GM12878 (cell line): Measurements from ENCODE around the gene CCR2. TPM values are rescaled to one million over a fixed set of nuclear protein-coding genes. Genes with fewer than 3 reads are reported as not detected.

Source experiments
- ATAC-seq: fragments of 200-7000 bp; cut with Tn5 transposase; 3 replicates; pipeline ENCODE4 v1.9.1; 2020; ENCODE audit warnings: mild to moderate bottlenecking, moderate library complexity
- BruUV-seq: library from RNA; stranded (reverse); fragments of 400-500 nt; replicated peaks from 2 replicates; lab custom pipeline; 2021; lab: Mats Ljungman, UMichigan
- CTCF ChIA-PET: fragments of 300-600 bp; sonication (Branson Sonifier 250); formaldehyde crosslinking; extraction: SDS; loops from one replicate; lab custom pipeline; 2021; ENCODE audit warnings: inconsistent platforms; lab: Yijun Ruan, JAX
- POLR2A ChIA-PET: fragments of 350-600 bp; formaldehyde crosslinking; extraction: SDS; loops from one replicate; lab custom pipeline; 2021; ENCODE audit warnings: inconsistent platforms; lab: Charles Lee
- RAD21 ChIA-PET: fragments of 300-600 bp; sonication (Branson Sonifier 250); formaldehyde crosslinking; loops from one replicate; lab custom pipeline; 2023; ENCODE audit warnings: antibody characterized with exemption; ENCODE audit not compliant: unreplicated experiment; lab: Charles Lee
- SMC1A ChIA-PET: fragments of 300-600 bp; sonication (Branson Sonifier 250); formaldehyde crosslinking; loops from one replicate; lab custom pipeline; 2023; ENCODE audit not compliant: unreplicated experiment, uncharacterized antibody; lab: Charles Lee
- DNase-seq: peaks from one replicate; pipeline ENCODE4 v3.0.0-alpha.2; 2011; ENCODE audit warnings: low read depth, low spot score
- FAIRE-seq: peaks from 3 replicates; lab custom pipeline; 2011; peaks lifted over from hg19 to GRCh38; lab: Jason Lieb, UNC
- H2AFZ ChIP-seq: 2 replicates; pipeline ENCODE4 v1.6.0; 2011; ENCODE audit warnings: low read depth, low read length, control low read depth; ENCODE audit not compliant: control insufficient read depth
- H3K27ac ChIP-seq: 2 replicates; pipeline ENCODE4 v1.5.1; 2011; ENCODE audit warnings: control low read depth; ENCODE audit not compliant: control insufficient read depth, insufficient read depth
- H3K27me3 ChIP-seq, 2 experiments: replicated peaks in 1 of 2; 2 replicates each; pipeline versions ENCODE4 v1.6.0 to v1.6.1; 2011; ENCODE audit warnings: low read length in 1 of 2; ENCODE audit not compliant: control insufficient read depth in 2 of 2, insufficient read depth in 2 of 2
- H3K36me3 ChIP-seq, 2 experiments: 2 replicates each; pipeline ENCODE4 v1.5.1; 2011; ENCODE audit warnings: low read length in 1 of 2; ENCODE audit not compliant: control insufficient read depth in 2 of 2, insufficient read depth in 2 of 2
- H3K4me1 ChIP-seq: 2 replicates; pipeline ENCODE4 v1.6.1; 2011; ENCODE audit warnings: mild to moderate bottlenecking, low read length, moderate library complexity, mixed read lengths; ENCODE audit not compliant: control insufficient read depth, insufficient read depth
- H3K4me2 ChIP-seq: 2 replicates; pipeline ENCODE4 v1.6.0; 2011; ENCODE audit warnings: control low read depth; ENCODE audit not compliant: control insufficient read depth, insufficient read depth
- H3K4me3 ChIP-seq: fragments of 200-600 bp; sonication (generic); 2 replicates; pipeline ENCODE4 v1.5.1; 2016
- H3K79me2 ChIP-seq: 2 replicates; pipeline ENCODE4 v1.6.0; 2011; ENCODE audit warnings: low read length; ENCODE audit not compliant: control insufficient read depth, insufficient read depth
- H3K9ac ChIP-seq: 2 replicates; pipeline ENCODE4 v1.8.0; 2011; ENCODE audit warnings: low read length, control low read depth, mixed read lengths; ENCODE audit not compliant: control insufficient read depth, insufficient read depth
- H3K9me3 ChIP-seq: replicated peaks from 3 replicates; pipeline ENCODE4 v1.5.1; 2011; ENCODE audit warnings: mild to moderate bottlenecking, low read length; ENCODE audit not compliant: control insufficient read depth, insufficient read depth
- H4K20me1 ChIP-seq: 2 replicates; pipeline ENCODE4 v1.6.0; 2011; ENCODE audit not compliant: control insufficient read depth, insufficient read depth
- EP300 ChIP-seq, 2 experiments: fragments of 150-350 bp in 1 of 2; IDR thresholded peaks; 2 replicates each; pipeline ENCODE4 v1.6.1; 2011 to 2012; ENCODE audit warnings: low read depth in 2 of 2, low read length in 2 of 2, borderline replicate concordance in 1 of 2, improper control_type of control experiment in 1 of 2, inconsistent platforms in 1 of 2; ENCODE audit not compliant: control insufficient read depth in 1 of 2
- POU2F2 ChIP-seq: IDR thresholded peaks from 3 replicates; pipeline ENCODE4 v1.6.1; 2011; ENCODE audit warnings: low read depth, mild to moderate bottlenecking, low read length, borderline replicate concordance
- SMAD1 ChIP-seq: fragments of 450-650 bp; IDR thresholded peaks from 2 replicates; pipeline ENCODE4 v1.6.1; 2018; ENCODE audit warnings: mild to moderate bottlenecking, low read depth; ENCODE audit not compliant: partially characterized antibody
- WGBS: methylation state at CpG from one replicate; pipeline ENCODE4 v1.1.6; 2016; ENCODE audit warnings: low lambda C conversion rate; ENCODE audit not compliant: insufficient replicate concordance, insufficient coverage; ENCODE audit errors: missing lambda C conversion rate; 5-methylcytosine and 5-hydroxymethylcytosine counted together
- in situ Hi-C: fragments of 300-500 bp; cut with MboI; formaldehyde crosslinking; loops from 9 replicates; pipeline ENCODE4 v1.14.3; 2018; ENCODE audit warnings: mixed read lengths
- intact Hi-C: fragments of 100-400 bp; cut with micrococcal nuclease; formaldehyde crosslinking; loops from one replicate; pipeline ENCODE4 v1.14.2; 2022; ENCODE audit not compliant: unreplicated experiment
- polyA plus RNA-seq, 11 experiments: library from polyadenylated mRNA; depleted of rRNA in 4 of 11; unstranded in 6 of 11; stranded (reverse) in 5 of 11; fragments of >200 nt; fragmentation: Nextera tagmentation in 4 of 11; fragmentation: Illumina TruSeq in 1 of 11; extraction: Ambion mirVana in 4 of 11; extraction: Trizol in 1 of 11; gene quantifications; 1 replicate in 1 of 11; 2 replicates in 10 of 11; pipeline versions ENCODE4 v1.2.1 to v1.2.3, GENCODE V29; 2011 to 2016; ENCODE audit warnings: inconsistent platforms in 2 of 11, missing spikeins in 2 of 11, low read depth in 1 of 11
- total RNA-seq, 4 experiments: library from RNA; depleted of rRNA in 3 of 4; stranded (reverse); fragments of >200 nt in 3 of 4; fragmentation: Illumina TruSeq in 1 of 4; extraction: Trizol in 1 of 4; gene quantifications; 2 replicates each; pipeline versions ENCODE4 v1.2.1 to v1.2.3, GENCODE V29; 2013 to 2021
- TF ChIP-seq, protein P1 (sequence below): fragments of 450-650 bp; formaldehyde crosslinking; IDR thresholded peaks from 2 replicates; pipeline ENCODE4 v1.4.0; 2022; ENCODE audit warnings: mild to moderate bottlenecking, moderate library complexity
- TF ChIP-seq, protein P2 (sequence below): fragments of 450-650 bp; formaldehyde crosslinking; IDR thresholded peaks from 2 replicates; pipeline ENCODE4 v1.4.0; 2020; ENCODE audit warnings: mild to moderate bottlenecking, moderate library complexity

CCR2 gene
- total and polyA plus RNA-seq, 10 of the 15 experiments (the other 5 are each of a cell fraction or from before 2014, with no cell fraction given) = 1.9 to 4.7 (median 3.5) TPM; not detected in 1

GRCh38 chr3:46344476-46344875, 9.4 kb upstream of the CCR2 start:
- no peak overlapping the region for H3K9ac ChIP-seq
- TF ChIP-seq, protein P1, sequence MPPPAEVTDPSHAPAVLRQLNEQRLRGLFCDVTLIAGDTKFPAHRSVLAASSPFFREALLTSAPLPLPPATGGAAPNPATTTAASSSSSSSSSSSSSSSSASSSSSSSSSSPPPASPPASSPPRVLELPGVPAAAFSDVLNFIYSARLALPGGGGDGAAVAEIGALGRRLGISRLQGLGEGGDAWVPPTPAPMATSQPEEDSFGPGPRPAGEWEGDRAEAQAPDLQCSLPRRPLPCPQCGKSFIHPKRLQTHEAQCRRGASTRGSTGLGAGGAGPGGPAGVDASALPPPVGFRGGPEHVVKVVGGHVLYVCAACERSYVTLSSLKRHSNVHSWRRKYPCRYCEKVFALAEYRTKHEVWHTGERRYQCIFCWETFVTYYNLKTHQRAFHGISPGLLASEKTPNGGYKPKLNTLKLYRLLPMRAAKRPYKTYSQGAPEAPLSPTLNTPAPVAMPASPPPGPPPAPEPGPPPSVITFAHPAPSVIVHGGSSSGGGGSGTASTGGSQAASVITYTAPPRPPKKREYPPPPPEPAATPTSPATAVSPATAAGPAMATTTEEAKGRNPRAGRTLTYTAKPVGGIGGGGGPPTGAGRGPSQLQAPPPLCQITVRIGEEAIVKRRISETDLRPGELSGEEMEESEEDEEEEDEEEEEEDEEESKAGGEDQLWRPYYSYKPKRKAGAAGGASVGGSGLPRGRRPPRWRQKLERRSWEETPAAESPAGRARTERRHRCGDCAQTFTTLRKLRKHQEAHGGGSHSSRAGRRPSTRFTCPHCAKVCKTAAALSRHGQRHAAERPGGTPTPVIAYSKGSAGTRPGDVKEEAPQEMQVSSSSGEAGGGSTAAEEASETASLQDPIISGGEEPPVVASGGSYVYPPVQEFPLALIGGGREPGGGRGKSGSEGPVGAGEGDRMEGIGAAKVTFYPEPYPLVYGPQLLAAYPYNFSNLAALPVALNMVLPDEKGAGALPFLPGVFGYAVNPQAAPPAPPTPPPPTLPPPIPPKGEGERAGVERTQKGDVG (CRISPR knock-in tag) = no peak
- TF ChIP-seq SMAD1 = no peak
- no peak for TF ChIP-seq POU2F2
- TF ChIP-seq, protein P2, sequence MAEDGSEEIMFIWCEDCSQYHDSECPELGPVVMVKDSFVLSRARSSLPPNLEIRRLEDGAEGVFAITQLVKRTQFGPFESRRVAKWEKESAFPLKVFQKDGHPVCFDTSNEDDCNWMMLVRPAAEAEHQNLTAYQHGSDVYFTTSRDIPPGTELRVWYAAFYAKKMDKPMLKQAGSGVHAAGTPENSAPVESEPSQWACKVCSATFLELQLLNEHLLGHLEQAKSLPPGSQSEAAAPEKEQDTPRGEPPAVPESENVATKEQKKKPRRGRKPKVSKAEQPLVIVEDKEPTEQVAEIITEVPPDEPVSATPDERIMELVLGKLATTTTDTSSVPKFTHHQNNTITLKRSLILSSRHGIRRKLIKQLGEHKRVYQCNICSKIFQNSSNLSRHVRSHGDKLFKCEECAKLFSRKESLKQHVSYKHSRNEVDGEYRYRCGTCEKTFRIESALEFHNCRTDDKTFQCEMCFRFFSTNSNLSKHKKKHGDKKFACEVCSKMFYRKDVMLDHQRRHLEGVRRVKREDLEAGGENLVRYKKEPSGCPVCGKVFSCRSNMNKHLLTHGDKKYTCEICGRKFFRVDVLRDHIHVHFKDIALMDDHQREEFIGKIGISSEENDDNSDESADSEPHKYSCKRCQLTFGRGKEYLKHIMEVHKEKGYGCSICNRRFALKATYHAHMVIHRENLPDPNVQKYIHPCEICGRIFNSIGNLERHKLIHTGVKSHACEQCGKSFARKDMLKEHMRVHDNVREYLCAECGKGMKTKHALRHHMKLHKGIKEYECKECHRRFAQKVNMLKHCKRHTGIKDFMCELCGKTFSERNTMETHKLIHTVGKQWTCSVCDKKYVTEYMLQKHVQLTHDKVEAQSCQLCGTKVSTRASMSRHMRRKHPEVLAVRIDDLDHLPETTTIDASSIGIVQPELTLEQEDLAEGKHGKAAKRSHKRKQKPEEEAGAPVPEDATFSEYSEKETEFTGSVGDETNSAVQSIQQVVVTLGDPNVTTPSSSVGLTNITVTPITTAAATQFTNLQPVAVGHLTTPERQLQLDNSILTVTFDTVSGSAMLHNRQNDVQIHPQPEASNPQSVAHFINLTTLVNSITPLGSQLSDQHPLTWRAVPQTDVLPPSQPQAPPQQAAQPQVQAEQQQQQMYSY (CRISPR knock-in tag) = no peak
- TF ChIP-seq EP300 (IDR thresholded peaks at IDR 0.05; ENCODE audit: borderline replicate concordance in 1 of 2, control insufficient read depth in 1 of 2, low read depth in 2 of 2, low read length in 2 of 2) = no peak
- TF ChIP-seq, all 136 proteins: peak for 0
- POLR2A ChIA-PET = no interaction called here
- H2AFZ ChIP-seq = no peak overlapping the region
- CTCF ChIA-PET = interaction anchor here (1.0 kb wide), 1 partner anchor 20 kb away, joined by 3 read pairs; no protein-coding TSS in a partner anchor
- intact Hi-C loops (no loop called here), in situ Hi-C loops (no loop called here)
- H3K9me3 ChIP-seq = peaks cover 5% of the 10 kb centered on the region
- H3K4me2 ChIP-seq = no peak overlapping the region
- BruUV-seq = no TSS peak
- H3K36me3 ChIP-seq = no peaks in the 10 kb centered on the region
- H3K79me2 ChIP-seq = no peaks in the 10 kb centered on the region
- SMC1A ChIA-PET = no interaction called here
- H3K27me3 ChIP-seq = no peaks in the 10 kb centered on the region
- H3K4me1 ChIP-seq = peaks cover 9% of the 10 kb centered on the region
- no peak for FAIRE-seq
- 42% methylated on average over 4 of the region's 4 CpGs for WGBS
- no peak overlapping the region for H3K4me3 ChIP-seq
- DNase-seq = no peak
- no peak for ATAC-seq
- RAD21 ChIA-PET = no interaction called here
- no peak overlapping the region for H3K27ac ChIP-seq
- H4K20me1 ChIP-seq = no peaks in the 10 kb centered on the region
